Endothelial cell of umbilical vein (primary cell): ENCODE measurements around the gene AK8. TPM values are rescaled to one million over a fixed set of nuclear protein-coding genes. Genes with fewer than 3 reads are reported as not detected.

ENCODE experiments used
- BruUV-seq: library from RNA; stranded (reverse); fragments of 400-500 nt; replicated peaks from 2 replicates; lab custom pipeline; 2021; lab: Mats Ljungman, UMichigan
- CTCF ChIA-PET: fragments of 300-600, 350-600 bp; sonication (Branson Sonifier 250); formaldehyde crosslinking; loops from one replicate; lab custom pipeline; 2021; ENCODE audit warnings: antibody characterized with exemption, inconsistent platforms; lab: Charles Lee
- POLR2A ChIA-PET: fragments of 300-600, 350-600 bp; sonication (Branson Sonifier 250); formaldehyde crosslinking; loops from one replicate; lab custom pipeline; 2021; ENCODE audit warnings: antibody characterized with exemption, inconsistent platforms; lab: Charles Lee
- DNase-seq: peaks from one replicate; pipeline ENCODE4 v3.0.0-alpha.2; 2011; ENCODE audit warnings: low read depth, low spot score
- FAIRE-seq: peaks from 2 replicates; lab custom pipeline; 2011; peaks lifted over from hg19 to GRCh38; lab: Jason Lieb, UNC
- H2AFZ ChIP-seq: 2 replicates; pipeline ENCODE4 v1.6.0; 2012; ENCODE audit warnings: low read depth, low read length, control low read depth, inconsistent platforms
- H3K27ac ChIP-seq: 2 replicates; pipeline ENCODE4 v1.5.1; 2011; ENCODE audit warnings: low read depth, mild to moderate bottlenecking, control low read depth, low read length, moderate library complexity; ENCODE audit not compliant: insufficient read depth
- H3K27me3 ChIP-seq, 2 experiments: 2 replicates each; pipeline versions ENCODE4 v1.6.0 to v1.6.1; 2011; ENCODE audit warnings: low read length in 2 of 2, mixed read lengths in 1 of 2; ENCODE audit not compliant: control insufficient read depth in 2 of 2, insufficient read depth in 2 of 2
- H3K36me3 ChIP-seq, 2 experiments: 2 replicates in 1 of 2; 3 replicates in 1 of 2; pipeline ENCODE4 v1.5.1; 2011; ENCODE audit warnings: low read length in 2 of 2, mild to moderate bottlenecking in 1 of 2, moderate library complexity in 1 of 2; ENCODE audit not compliant: control insufficient read depth in 2 of 2, insufficient read depth in 2 of 2; ENCODE audit errors: extremely low read depth in 1 of 2
- H3K4me1 ChIP-seq: 3 replicates; pipeline ENCODE4 v1.5.1; 2011; ENCODE audit warnings: mild to moderate bottlenecking, low read length; ENCODE audit not compliant: control insufficient read depth, insufficient read depth; ENCODE audit errors: extremely low read depth
- H3K4me2 ChIP-seq: 2 replicates; pipeline ENCODE4 v1.6.1; 2011; ENCODE audit warnings: low read length, control low read depth, mixed read lengths; ENCODE audit not compliant: insufficient read depth
- H3K4me3 ChIP-seq, 3 experiments: fragments of 200-600 bp in 1 of 3; sonication (generic), shearing (Covaris generic) in 1 of 3; replicated peaks in 1 of 3; 2 replicates each; pipeline ENCODE4 v1.5.1; 2011 to 2016; ENCODE audit warnings: control low read depth in 3 of 3, low read length in 3 of 3, mild to moderate bottlenecking in 2 of 3, inconsistent platforms in 1 of 3, low read depth in 1 of 3, moderate library complexity in 1 of 3; ENCODE audit not compliant: insufficient read depth in 1 of 3
- H3K79me2 ChIP-seq: 2 replicates; pipeline ENCODE4 v1.6.0; 2012; ENCODE audit warnings: low read length, inconsistent platforms; ENCODE audit not compliant: control insufficient read depth, insufficient read depth
- H3K9ac ChIP-seq: replicated peaks from 2 replicates; pipeline ENCODE3; 2011; ENCODE audit warnings: low read length, control low read depth; ENCODE audit not compliant: insufficient read depth; ENCODE audit errors: extremely low read depth
- H3K9me1 ChIP-seq: replicated peaks from 3 replicates; pipeline ENCODE4 v1.6.0; 2011; ENCODE audit warnings: mild to moderate bottlenecking, low read length; ENCODE audit not compliant: control insufficient read depth, insufficient read depth; ENCODE audit errors: extremely low read depth
- H3K9me3 ChIP-seq: replicated peaks from 2 replicates; pipeline ENCODE4 v1.5.1; 2012; ENCODE audit warnings: low read length, inconsistent platforms; ENCODE audit not compliant: control insufficient read depth, insufficient read depth
- H4K20me1 ChIP-seq: replicated peaks from 2 replicates; pipeline ENCODE3; 2011; ENCODE audit warnings: mild to moderate bottlenecking, low read length; ENCODE audit not compliant: control insufficient read depth, insufficient read depth; ENCODE audit errors: extremely low read depth
- EZH2 ChIP-seq: IDR thresholded peaks from 2 replicates; pipeline ENCODE4 v1.6.1; 2012; ENCODE audit warnings: borderline replicate concordance, low read depth, mild to moderate bottlenecking, moderate library complexity, low read length, inconsistent platforms; ENCODE audit not compliant: severe bottlenecking
- FOS ChIP-seq: IDR thresholded peaks from 2 replicates; pipeline ENCODE4 v1.6.1; 2011; ENCODE audit warnings: mild to moderate bottlenecking, low read length, moderate library complexity, borderline replicate concordance; ENCODE audit not compliant: insufficient read depth
- GATA2 ChIP-seq: IDR thresholded peaks from 2 replicates; pipeline ENCODE4 v1.7.0; 2011; ENCODE audit warnings: low read depth, mild to moderate bottlenecking, moderate library complexity, mixed read lengths, low read length; ENCODE audit not compliant: insufficient read length, insufficient read depth
- JUN ChIP-seq: IDR thresholded peaks from 2 replicates; pipeline ENCODE4 v1.6.1; 2011; ENCODE audit warnings: borderline replicate concordance, low read depth; ENCODE audit not compliant: insufficient read length, insufficient read depth
- MYC ChIP-seq: IDR thresholded peaks from one replicate; pipeline ENCODE4 v1.6.1; 2011; ENCODE audit warnings: mild to moderate bottlenecking, low read depth, low read length
- POLR2A ChIP-seq: IDR thresholded peaks from 2 replicates; pipeline ENCODE4 v1.6.1; 2012; ENCODE audit warnings: low read depth, mild to moderate bottlenecking, control low read depth, low read length
- POLR2AphosphoS5 ChIP-seq: IDR thresholded peaks from 2 replicates; pipeline ENCODE4 v1.6.1; 2012; ENCODE audit warnings: low read depth, mild to moderate bottlenecking, control low read depth, low read length, moderate library complexity; ENCODE audit not compliant: insufficient read depth
- dilution Hi-C: fragments of 300-500 bp; cut with MboI; formaldehyde crosslinking; loops from one replicate; pipeline ENCODE4 v1.15.0; 2019; ENCODE audit warnings: low sequenced_read_pairs; ENCODE audit not compliant: extremely low pct_ligation_motif_present
- intact Hi-C: fragments of 100-400 bp; cut with micrococcal nuclease; formaldehyde crosslinking; loops from one replicate; pipeline ENCODE4 v1.10.0; 2022
- polyA plus RNA-seq, 4 experiments: library from polyadenylated mRNA; depleted of rRNA in 3 of 4; stranded (reverse) in 3 of 4; unstranded in 1 of 4; fragments of >200 nt; gene quantifications; 2 replicates each; pipeline versions ENCODE4 v1.2.1 to v1.2.3, GENCODE V29; 2011 to 2012; ENCODE audit warnings: missing spikeins in 1 of 4
- total RNA-seq: library from RNA; stranded (reverse); gene quantifications from 2 replicates; pipeline ENCODE4 v1.2.3, GENCODE V29; 2021
- TF ChIP-seq, protein P1 (sequence below), 2 donors: IDR thresholded peaks; 1 replicate in 1 of 2; 2 replicates in 1 of 2; pipeline ENCODE4 v1.5.1; 2011; ENCODE audit warnings: low read length in 2 of 2, mild to moderate bottlenecking in 2 of 2, moderate library complexity in 2 of 2, control low read depth in 1 of 2, inconsistent platforms in 1 of 2, low read depth in 1 of 2; ENCODE audit not compliant: insufficient read depth in 1 of 2; ENCODE audit errors: extremely low read depth in 1 of 2
- TF ChIP-seq, protein P2 (sequence below): IDR thresholded peaks from 2 replicates; pipeline ENCODE4 v1.6.1; 2011; ENCODE audit not compliant: insufficient read depth, insufficient read length

Gene AK8
- total and polyA plus RNA-seq, 2 donors (not counting 3 experiments of a cell fraction or from before 2014, with no cell fraction given), result 0.06 TPM; not detected in 1

DNA sequence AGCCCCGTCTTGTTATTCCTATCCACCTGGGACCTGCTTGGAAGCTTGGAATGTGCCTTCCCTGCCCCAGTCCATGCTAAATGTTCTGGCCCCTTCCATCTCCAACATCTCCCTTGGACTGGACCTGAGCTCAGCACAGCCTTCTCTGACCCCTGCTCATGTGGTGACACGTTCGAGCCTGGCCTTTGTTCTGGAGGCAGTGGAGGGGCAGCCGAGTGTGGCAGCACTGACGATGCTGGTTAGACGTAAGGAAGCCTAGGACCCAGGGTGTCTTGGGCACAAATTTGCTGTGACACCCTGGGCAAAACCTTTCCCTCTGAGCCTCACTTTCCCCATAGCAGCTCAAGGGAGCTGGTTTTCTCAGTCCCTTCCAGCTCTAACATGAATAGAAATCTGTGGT is 4.5 kb upstream of the AK8 start:
- Histone ChIP-seq H3K27ac (no peak overlapping the region), H3K36me3 (no peaks in the 10 kb centered on the region), H3K4me2 (no peak overlapping the region), H3K79me2 (no peaks in the 10 kb centered on the region), H3K4me1 (peaks cover under 1% of the 10 kb centered on the region), H3K27me3 (no peaks in the 10 kb centered on the region), H3K9ac (no peak overlapping the region), H2AFZ (no peak overlapping the region), H4K20me1 (no peaks in the 10 kb centered on the region), H3K9me1 (no peaks in the 10 kb centered on the region), H3K4me3 (no peak overlapping the region), H3K9me3 (no peaks in the 10 kb centered on the region)
- BruUV-seq, result no TSS peak
- TF ChIP-seq POLR2AphosphoS5 (no peak), EZH2 (no peak), GATA2 (no peak), JUN (no peak), MYC (no peak), FOS (no peak), POLR2A (no peak)
- TF ChIP-seq, protein P1, sequence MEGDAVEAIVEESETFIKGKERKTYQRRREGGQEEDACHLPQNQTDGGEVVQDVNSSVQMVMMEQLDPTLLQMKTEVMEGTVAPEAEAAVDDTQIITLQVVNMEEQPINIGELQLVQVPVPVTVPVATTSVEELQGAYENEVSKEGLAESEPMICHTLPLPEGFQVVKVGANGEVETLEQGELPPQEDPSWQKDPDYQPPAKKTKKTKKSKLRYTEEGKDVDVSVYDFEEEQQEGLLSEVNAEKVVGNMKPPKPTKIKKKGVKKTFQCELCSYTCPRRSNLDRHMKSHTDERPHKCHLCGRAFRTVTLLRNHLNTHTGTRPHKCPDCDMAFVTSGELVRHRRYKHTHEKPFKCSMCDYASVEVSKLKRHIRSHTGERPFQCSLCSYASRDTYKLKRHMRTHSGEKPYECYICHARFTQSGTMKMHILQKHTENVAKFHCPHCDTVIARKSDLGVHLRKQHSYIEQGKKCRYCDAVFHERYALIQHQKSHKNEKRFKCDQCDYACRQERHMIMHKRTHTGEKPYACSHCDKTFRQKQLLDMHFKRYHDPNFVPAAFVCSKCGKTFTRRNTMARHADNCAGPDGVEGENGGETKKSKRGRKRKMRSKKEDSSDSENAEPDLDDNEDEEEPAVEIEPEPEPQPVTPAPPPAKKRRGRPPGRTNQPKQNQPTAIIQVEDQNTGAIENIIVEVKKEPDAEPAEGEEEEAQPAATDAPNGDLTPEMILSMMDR (IDR thresholded peaks at IDR 0.05; ENCODE audit: extremely low read depth in 1 of 2, insufficient read depth in 1 of 2, low read depth in 1 of 2, low read length in 2 of 2), result no peak
- TF ChIP-seq, protein P2, sequence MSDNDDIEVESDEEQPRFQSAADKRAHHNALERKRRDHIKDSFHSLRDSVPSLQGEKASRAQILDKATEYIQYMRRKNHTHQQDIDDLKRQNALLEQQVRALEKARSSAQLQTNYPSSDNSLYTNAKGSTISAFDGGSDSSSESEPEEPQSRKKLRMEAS, result no peak
- intact Hi-C loops (no loop called here), dilution Hi-C loops (no loop called here)
- ChIA-PET CTCF (no interaction called here), POLR2A (no interaction called here)
- no peak for DNase-seq
- FAIRE-seq, result no peak
